GM19240 (cell line): ENCODE results near the gene DIAPH3.

Experiments used
- DNase-seq: peaks from one replicate; pipeline ENCODE4 v3.0.0; 2011; ENCODE audit warnings: low spot score; ENCODE audit not compliant: insufficient read length

DIAPH3 gene

DNA sequence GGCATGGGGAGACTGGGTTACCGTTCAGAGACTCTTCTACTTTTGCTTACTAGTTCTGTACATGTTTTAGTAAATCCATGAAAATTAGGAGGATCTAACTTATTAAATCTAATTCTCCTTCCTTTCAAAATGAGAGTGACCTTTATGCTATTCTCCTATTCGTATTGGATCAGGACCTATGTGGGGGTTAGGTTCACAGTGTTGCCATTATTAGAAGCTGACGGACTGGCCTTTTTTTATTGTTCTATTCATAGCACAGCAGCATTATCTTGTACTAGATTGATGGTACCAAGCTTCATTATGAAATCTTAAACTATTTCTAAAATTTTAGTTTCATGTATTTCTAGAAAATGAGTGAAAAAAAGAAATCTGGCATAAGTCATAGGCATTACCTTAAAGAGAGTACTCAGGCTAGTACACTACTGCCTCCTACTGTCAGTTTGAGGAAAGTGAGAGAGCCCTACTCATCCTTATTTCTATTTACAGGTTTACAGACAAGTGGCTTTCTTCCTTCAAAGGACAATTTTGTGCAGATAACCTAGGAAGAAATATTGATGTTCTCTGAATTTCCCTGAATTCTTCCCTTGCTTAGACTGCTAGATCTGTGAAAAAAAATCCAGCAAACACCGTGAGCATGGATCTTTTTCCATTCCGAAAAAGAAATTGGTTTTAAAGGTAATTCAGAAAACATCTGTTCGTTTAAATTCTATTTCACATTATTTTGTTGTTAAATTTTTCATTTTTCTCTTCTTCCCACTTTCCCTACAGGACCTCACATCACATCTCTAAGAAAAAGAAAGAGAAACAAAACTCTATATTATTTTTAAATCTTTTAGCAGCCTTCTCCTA, 485.5 kb downstream of the DIAPH3 start:
- no peak for DNase-seq

DNA sequence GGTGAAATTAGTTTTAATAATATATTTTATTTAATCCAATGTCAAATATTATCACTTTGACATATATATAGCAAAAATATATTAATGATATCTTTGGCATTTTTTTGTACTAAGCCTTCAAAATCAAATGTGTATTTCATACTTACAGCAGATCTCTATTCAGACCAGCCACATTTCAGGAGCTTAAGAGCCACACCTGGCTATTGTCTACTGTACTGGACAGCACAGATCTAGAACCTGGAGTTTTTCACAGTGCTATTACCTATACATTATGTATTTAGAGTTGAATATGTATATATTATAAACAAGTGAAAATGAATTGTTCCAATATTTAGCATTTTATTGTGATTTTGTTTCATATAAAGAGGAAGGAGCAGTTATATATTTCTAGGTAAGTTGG, 486.3 kb downstream of the DIAPH3 start:
- no peak for DNase-seq

DNA sequence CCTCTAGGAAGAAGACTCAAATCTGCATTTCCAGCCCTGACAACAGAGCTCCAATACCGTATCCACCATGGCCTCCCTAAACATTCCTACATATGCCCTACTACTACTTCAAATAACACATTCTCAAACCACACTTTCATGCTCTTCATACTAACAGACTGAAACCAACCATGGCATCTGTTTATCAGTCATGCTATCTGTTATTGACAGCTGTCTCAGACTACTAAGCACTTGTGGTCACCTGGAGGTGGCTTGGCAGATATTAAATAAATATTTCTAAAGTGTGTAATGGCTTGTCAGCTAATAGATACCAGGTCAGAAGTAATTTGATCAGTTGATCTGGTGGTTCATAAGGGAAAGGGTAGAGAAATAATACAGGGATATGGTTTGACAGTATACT, 489.1 kb downstream of the DIAPH3 start:
- DNase-seq, result no peak

DNA sequence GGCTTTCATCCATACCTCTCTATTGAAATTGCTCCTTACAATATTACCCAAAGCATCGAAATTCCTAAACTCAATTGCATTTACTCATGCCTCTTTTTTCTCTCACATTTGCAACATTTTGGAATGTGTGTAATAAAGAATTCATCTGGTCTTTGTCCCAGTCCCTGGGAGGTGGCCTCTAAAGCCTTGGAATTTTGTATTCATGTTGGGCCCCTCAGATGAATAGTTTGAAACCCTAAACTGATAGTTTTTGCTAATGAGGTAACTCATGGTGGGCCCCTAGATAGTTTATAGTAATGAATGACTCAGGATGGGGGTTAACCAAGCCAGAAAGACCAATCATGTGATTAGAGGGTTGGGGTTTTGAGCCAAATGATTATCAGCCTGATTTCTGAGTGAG, 490.4 kb downstream of the DIAPH3 start:
- DNase-seq, result no peak

DNA sequence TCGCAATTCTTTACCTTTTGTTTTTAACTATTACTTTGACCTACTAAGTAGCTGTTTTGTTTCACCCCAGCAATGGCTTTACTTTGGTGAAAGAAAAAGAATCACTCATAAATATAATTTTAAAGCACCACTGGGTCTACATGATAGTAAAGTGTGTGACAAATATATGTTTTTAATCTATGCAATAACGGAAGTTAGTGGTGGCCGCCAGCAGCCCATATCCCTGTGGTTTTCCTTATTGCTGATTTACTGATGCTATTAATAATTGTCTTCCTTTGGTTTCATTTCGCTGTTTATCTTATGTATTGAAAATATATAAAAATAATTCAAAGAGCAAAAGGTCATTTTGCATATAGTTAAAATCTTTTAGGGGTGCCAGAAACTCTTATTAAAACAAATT, 491.3 kb downstream of the DIAPH3 start:
- DNase-seq, result no peak

DNA sequence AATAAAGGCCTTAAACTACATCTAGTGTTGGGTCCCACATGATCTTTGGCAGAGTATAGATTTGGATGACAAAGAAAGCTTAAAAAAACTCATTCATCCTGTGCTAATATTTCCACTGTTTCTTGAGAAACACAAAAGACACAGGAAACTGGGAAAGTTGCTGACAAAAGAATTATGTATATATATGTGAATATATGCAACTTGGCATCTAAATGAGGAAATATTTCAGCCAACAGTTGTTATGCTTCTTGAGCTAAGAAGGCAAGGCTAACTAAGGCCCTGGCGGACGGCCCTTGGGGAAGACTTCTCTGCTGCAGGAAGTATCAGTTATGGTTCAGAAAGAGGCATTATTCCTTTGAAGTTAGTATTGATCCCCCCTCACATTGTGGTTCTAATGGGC, 491.8 kb downstream of the DIAPH3 start:
- DNase-seq, result no peak

DNA sequence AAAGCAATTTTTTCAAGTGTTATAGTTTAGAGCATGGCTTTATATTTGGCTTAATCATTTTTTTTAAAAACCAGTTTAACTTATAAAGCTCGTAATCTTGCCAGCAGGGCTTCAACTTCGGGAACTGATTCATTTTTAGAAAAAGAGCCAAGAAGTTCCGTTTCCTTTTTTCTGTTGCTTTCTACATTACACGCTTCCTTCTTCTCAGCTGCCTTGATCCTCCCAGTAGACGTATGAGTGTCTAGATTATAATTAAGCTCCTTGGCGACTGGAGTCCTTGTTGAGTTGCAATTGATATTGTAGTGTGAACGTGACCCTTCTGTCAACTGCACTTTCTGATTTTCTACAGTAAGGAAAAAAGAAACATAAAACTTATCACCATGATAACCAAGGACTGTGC, 497.2 kb downstream of the DIAPH3 start:
- DNase-seq, result no peak

DNA sequence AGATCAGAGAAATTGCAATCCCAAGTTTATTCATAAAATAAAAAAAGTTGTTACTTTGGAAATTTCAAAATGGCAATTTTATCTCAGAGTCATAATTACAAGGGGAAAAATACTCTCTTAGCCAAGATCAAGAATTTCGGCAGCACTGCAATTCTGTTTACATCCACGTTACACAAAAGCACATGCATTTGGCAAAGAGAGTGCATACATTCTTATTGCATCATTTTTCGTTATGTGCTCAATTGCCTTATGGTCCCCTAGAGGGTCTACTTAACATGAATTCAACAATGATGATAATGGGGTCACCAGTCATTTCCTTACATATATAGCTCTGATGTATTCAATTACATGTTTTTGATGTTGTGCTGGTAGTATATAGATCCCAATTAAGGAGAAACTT, 498.0 kb downstream of the DIAPH3 start:
- DNase-seq, result no peak

DNA sequence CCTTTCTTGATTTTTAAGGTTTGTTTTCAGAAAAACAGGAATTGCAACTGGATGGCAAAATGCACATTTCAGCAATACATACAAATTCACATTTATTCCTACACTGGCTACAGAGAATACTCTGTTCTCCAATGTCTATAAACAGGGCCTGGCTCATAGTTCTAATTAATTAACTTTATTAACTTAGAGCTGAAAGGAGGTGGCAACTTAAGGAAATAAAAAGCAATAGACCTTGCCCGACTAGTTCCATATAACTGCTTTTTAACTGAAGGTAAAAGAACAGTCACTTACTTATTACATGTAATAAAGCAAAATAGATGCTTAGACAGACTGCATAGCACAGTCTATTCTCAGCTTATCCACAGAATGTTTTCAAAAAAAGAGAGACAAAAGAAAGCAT, 498.5 kb downstream of the DIAPH3 start:
- no peak for DNase-seq

DNA sequence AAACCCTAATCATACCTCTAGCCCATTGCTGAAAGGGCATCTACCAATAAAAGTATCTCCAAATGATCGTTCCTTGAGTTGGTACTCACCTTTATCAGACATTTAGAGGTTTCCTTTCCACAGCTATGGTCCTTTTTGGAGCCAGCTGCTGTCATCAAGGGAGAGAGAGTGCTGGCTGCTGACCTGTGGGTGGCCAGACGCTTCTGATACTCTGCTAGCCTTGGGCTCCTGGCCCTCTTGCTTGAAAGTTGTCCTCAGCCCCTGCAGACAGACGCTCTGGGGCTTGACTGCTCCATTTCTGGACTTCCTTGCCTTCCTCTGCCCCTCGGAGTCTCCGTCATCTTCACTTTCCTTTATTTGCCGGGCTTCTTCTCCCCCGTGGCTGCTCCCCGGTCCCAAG, 499.1 kb downstream of the DIAPH3 start:
- DNase-seq, result no peak

DNA sequence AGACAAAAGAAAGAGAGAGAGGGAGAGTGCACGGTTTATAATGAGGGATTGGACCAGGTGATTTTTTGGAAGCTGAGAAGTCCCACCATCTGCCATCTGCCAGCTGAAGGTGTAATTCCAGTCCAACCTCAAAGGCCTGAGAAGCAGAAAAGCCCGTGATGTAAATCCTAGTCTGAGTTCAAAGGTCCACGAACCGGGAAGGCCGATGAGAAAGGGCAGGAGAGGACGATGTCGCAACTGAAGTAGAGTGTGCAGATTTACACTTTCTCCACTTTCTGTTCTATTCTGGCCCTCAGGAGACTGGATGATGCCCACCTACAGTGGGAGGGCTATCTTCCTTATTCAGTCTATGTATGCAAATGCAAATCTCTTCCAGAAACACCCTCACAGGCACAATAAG, 500.0 kb downstream of the DIAPH3 start:
- DNase-seq, result no peak

DNA sequence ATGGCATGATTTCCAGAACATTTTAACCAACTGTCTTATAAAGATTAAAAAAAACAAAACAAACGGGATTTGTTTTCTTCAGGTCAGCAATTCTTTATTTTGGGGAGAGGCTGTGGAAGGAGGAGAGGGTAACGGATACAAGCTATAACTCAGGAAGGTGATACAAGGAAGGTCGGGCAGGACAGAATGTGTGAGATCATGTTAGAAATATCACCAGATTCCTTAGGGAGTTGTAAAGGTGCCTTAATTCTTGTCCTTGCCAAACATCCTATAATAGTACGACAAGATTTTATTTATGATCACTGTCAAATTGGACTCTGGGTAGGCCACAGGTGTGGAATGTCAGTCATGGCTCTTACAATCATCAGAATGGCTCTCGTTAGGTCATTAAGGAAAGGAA, 503.1 kb downstream of the DIAPH3 start:
- DNase-seq, result no peak

DNA sequence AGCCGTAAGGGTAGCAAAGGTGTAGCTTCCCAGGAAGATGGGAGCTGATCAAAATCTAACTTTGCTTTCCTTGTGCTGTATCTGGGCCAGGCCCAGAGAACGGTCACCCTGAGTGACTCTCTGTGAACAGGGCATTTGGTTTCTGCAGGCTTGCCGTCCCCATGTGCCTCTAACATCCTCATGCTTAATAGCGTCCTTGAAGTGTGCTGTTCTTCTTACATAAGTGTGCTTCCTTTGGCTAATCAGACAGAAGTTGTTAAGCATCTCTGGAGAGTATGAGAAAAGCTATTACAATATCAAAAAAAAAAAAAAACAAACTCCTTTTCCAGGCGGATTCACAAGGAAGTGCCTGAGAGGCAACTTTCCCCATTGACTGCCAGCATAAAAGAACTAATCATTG, 503.7 kb downstream of the DIAPH3 start:
- no peak for DNase-seq

DNA sequence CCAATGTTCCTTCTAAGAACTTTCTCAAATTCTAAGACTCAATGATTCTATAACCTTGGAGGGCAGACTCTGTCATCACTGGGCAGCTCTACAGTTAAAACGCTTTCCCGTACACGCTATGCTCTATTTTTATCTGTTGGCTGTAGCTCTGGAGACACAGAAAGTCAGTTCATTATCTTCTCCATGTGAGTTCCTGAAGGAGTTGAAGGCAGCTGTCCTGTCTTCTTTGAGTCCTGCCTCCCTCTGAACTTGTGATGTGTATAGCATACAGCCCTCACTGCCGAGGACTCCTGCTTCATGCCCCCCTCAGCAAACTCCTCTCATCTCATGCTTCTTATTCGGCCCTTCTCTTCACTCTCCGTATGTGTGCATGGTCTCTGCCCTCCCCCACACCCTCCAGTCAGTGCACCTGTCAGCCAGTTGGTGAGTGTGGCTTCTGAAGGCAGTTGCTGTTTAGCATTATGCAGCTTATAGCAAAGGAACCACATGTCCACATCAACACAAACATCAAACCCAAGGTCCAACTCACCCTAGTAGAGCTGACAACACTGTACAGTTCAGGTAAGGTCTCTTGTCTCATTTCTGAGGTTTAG, 504.9 kb downstream of the DIAPH3 start:
- no peak for DNase-seq

DNA sequence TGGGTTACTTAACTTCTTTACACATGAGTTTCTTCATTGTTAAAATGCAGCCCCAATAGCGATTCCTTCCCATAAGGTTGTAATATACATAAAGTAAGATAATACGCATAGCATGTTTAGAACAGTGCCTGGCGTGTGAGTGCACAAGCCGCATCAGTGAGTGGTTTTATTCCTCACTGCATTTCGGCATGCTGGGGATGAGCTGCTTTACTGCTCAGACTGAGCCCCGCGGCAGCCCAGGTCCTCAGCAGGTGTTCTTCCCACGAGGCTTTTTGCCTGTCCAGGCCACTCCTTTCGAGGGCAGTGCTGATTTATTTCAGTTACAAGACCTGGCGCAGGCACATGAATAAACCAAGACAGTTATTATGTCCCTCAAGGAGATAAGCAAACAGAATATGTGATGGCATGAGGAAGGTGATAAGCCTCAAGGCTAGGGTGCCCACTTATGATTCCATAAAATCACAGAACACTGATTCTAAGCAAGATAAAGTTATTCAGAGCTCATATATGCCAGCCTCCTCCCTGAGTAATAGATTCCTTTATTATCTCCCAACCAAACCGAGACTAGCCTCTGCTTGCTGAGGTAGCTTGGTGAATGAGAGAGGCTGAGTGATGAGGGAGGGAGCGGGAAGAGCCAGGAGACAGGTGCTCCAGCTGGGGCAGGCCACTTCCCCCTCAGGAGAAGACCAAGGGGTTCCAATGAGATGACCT, 505.5 kb downstream of the DIAPH3 start:
- no peak for DNase-seq

DNA sequence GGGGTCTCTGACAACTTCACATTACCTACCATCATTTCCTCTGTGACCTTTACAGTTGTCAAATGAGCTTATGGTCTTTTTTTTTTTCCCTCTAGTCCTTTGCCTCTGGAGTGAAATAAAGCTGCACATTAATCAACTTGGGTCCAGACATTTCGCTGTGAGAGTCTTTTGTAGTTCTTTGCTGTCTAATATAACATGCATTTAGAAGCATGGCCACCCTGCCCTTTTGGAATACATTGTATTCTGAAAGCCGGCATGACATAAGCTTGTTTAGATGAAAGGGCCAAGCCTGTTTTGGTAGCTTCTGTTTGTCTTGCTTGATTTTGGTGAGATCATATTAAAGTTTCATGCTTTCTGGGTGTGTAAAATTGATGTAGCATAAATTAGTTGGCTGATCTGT, 509.8 kb downstream of the DIAPH3 start:
- DNase-seq, result no peak

DNA sequence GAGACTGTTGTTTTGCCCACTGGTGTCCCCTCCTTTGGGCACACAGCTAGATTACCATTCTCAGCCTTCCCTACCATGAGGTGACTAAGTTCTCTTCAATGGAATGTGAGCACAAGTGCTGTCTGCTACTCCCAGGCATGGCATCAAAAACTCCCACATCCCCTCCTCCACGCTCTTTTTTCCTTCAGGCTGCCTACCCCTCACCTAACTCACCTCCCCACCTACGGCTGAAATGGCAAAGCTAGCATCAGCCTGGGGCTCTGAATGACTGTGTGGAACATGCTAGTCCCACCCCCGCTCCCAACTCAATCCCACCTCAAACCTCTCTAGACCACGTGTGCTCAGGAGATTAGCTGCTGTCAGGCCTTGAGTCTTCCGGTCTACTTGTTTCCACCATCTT, 512.2 kb downstream of the DIAPH3 start:
- DNase-seq, result no peak

DNA sequence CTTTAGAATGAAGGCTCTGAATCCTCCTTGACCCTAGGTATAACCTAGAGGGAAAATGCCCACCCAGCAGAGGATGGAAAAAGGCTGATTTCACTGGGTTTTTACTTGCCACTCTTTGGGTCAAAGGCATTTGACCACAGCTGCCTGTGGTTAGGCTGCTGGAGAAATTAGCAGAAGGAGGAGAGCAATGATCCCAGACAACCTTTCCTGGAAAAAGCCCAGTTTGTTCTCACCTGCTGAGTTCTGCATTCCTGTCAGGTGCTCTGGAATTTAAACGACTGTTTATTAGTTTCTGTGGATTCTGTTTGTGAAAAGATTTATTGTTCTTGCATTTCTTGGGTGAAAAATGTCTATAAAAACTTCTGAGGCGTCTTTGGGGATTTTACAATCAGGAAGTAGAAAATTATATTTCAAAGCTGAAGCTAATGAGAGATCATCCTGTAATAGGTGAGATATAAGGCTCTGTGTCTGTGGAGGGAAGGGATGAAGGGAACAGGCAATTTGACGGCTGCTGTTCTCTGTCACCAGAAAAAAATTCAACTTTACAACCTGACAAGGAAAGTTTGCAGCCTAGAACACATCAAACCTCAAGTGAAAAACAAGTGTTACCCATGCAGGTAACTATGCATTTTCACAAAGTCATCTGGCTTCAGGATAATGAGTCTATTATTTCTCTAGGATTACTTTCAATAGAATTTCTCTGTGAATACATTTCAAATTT, 519.7 kb downstream of the DIAPH3 start:
- DNase-seq, result no peak

DNA sequence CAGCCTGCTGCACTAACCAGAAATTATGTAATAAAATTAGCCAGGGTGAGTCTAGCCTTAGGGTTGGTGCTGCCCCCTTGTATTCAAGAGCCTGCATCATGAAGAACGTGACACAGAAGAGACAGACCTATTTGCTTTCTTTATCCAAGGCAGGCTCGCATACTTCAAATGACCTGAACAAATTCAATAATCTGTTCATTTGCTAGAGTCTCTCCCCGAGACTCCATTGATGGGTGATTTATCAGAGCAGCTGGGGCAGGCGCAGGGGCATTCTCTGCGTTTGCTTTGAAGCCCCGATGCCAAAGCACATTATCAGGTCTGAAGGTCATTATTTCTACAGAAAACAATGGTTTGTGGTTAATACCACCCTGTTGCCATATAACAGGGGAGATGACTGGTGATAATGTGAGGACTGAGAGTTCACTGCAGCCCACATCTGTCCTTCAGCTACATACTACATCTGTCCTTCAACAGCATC, 520.3 kb downstream of the DIAPH3 start:
- no peak for DNase-seq

DNA sequence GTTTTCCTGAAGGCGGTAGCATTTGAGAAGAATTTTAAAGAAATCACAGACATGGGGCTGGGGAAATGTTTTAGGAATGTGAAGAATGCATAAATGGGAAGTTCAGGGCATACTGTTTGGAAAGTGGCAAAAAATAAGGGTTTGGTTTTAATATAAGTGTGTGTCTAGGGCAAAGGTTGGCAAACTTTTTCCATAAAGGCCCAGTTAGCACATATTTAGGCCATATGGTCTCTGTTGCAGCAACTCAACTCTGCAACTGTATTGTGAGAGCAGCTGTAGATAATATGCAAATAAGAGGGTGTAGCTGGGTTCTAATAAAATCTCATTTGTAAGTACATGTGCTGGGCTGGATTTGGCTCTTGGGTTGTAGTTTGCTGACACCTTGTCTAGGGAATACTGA, 521.9 kb downstream of the DIAPH3 start:
- DNase-seq, result no peak

DNA sequence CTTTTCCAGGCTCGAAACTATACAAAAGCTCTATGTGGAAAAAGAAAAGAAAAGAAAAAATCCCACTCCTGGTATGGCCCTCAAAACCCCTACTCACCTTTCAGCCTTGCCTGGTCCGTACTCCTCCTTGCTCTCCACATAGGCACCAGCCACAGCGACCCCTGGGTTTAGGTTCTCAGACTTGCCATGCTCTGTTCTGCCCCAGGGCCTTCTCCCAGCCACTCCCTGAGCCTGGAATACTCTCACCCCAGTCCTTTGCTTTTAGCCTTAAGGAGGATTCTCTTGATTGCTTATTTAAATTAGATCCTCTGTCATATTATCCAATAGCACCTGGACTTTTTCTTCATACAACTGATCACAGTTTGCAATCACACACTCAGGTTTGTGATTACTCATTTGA, 522.5 kb downstream of the DIAPH3 start:
- no peak for DNase-seq

DNA sequence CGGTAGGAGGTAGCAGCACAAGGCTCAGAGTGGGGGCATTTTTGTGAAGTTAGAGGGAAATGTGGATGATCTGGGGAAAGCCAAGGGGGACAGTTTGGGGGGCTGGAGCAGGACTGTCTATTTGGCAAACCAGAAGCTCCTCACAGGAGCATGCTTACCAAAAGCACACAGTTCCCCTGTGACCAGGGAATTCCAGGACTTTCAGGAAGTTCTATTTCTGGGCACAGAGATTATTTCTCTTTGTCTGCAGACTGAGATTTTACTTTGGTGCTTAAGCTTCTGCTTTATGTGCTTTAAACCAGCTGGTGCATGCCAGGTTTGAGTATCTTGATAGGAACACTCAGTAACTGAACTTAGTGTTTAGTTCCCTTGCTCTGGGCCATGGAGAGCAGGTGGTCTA, 525.3 kb downstream of the DIAPH3 start:
- no peak for DNase-seq
